ENCODE measurements around the gene C6orf163. TPM values are rescaled to one million over a fixed set of nuclear protein-coding genes. Genes with fewer than 3 reads are reported as not detected.

C6orf163 gene
- total and polyA plus RNA-seq, 2 of the 4 experiments (the other 2 are of a cell fraction) = 0.55 to 0.90 TPM

GRCh38 chr6:87319271-87319987 lies 25.2 kb upstream of the C6orf163 start:
- Histone ChIP-seq H3K23ac (ENCODE audit: low read depth, low read length) (no peak overlapping the region), H4K91ac (ENCODE audit: insufficient read depth, low read depth, low read length) (no peak overlapping the region), H2AK9ac (replicated peaks; ENCODE audit: low read depth, low read length, poor library complexity) (no peak overlapping the region), H3K27me3 (ENCODE audit: control insufficient read depth, insufficient read depth, low read length) (no peaks in the 10 kb centered on the region; the same call in 1 of the 2 replicates), H3K36me3 (ENCODE audit: control insufficient read depth, insufficient read depth, low read length) (no peaks in the 10 kb centered on the region), H3K4me2 (ENCODE audit: low read depth, low read length) (no peak overlapping the region), H2AFZ (replicated peaks; ENCODE audit: low read length, poor library complexity) (no peak overlapping the region), H3K4me1 (ENCODE audit: control insufficient read depth, insufficient read depth, low read length) (no peaks in the 10 kb centered on the region), H4K20me1 (ENCODE audit: insufficient read depth, low read length) (no peaks in the 10 kb centered on the region), H3K56ac (ENCODE audit: extremely low read depth, insufficient read depth, low read length) (no peak overlapping the region), H2BK120ac (ENCODE audit: low read depth, low read length) (no peak overlapping the region), H3K4ac (ENCODE audit: low read depth, low read length) (no peak overlapping the region), H3K14ac (replicated peaks; ENCODE audit: low read depth, low read length) (no peak overlapping the region), H4K5ac (ENCODE audit: low read depth, low read length) (no peak overlapping the region), H2BK5ac (ENCODE audit: low read depth, low read length, poor library complexity, severe bottlenecking) (no peak overlapping the region), H3K79me1 (ENCODE audit: low read depth in 1 of 2, low read length in 2 of 2) (peaks cover 7 to 12% of the 10 kb centered on the region in 2 experiments; a peak in 3 of 4 replicates), H4K8ac (ENCODE audit: low read depth in 2 of 2, low read length in 2 of 2) (no peak overlapping the region), H2BK20ac (ENCODE audit: low read depth, low read length) (no peak overlapping the region), H3K4me3 (ENCODE audit: insufficient read depth, low read depth, low read length) (no peak overlapping the region), H2BK15ac (ENCODE audit: low read depth, low read length) (no peak overlapping the region), H3K9me1 (ENCODE audit: insufficient read depth, low read length) (no peaks in the 10 kb centered on the region; the same call in 1 of the 2 replicates), H3K9me3 (ENCODE audit: control insufficient read depth, insufficient read depth, low read length) (no peaks in the 10 kb centered on the region), H3K27ac (ENCODE audit: insufficient read depth, low read length) (no peak overlapping the region), H2AK5ac (ENCODE audit: low read depth, low read length) (no peak overlapping the region), H3K9ac (ENCODE audit: low read depth, low read length) (no peak overlapping the region), H3K18ac (ENCODE audit: low read depth, low read length) (no peak overlapping the region)
- CTCF ChIA-PET = no interaction called here
- DNase-seq (no peak), ATAC-seq (ENCODE audit: low read depth) (no peak)
- TF ChIP-seq, protein P1, sequence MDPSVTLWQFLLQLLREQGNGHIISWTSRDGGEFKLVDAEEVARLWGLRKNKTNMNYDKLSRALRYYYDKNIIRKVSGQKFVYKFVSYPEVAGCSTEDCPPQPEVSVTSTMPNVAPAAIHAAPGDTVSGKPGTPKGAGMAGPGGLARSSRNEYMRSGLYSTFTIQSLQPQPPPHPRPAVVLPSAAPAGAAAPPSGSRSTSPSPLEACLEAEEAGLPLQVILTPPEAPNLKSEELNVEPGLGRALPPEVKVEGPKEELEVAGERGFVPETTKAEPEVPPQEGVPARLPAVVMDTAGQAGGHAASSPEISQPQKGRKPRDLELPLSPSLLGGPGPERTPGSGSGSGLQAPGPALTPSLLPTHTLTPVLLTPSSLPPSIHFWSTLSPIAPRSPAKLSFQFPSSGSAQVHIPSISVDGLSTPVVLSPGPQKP (IDR thresholded peaks at IDR 0.05; ENCODE audit: borderline replicate concordance, low read depth, low read length) = no peak
- no peak for TF ChIP-seq MXI1 (IDR thresholded peaks at IDR 0.05; ENCODE audit: borderline replicate concordance, low read depth, low read length)
- TF ChIP-seq MAZ (IDR thresholded peaks at IDR 0.05; ENCODE audit: borderline replicate concordance, low read depth, low read length) = no peak
- no peak for TF ChIP-seq SMC3 (IDR thresholded peaks at IDR 0.05; ENCODE audit: low read depth, low read length)
- TF ChIP-seq FOS (IDR thresholded peaks at IDR 0.05; ENCODE audit: low read depth, low read length) = no peak
- TF ChIP-seq RFX5 (IDR thresholded peaks at IDR 0.05; ENCODE audit: low read depth, low read length) = no peak
- TF ChIP-seq POLR2A (IDR thresholded peaks at IDR 0.05; ENCODE audit: low read depth, low read length) = no peak
- dilution Hi-C loops (cut with HindIII; ENCODE audit: low sequenced_read_pairs, unreplicated experiment) (no loop called here), intact Hi-C loops (cut with micrococcal nuclease) (no loop called here), in situ Hi-C loops (cut with MboI; ENCODE audit: low sequenced_read_pairs) (no loop called here)
- no CpG with 5 or more reads among the region's 3 CpGs for WGBS, 2 experiments (ENCODE audit: extremely low coverage in 2 of 2, insufficient read length in 1 of 2)
- no TSS peak for BruUV-seq (replicated peaks)
- POLR2A ChIA-PET (ENCODE audit: unreplicated experiment) = no interaction called here

Data from IMR-90 (cell line).